K562 (cell line): ENCODE results near the gene FOXK2. TPM values are rescaled to one million over a fixed set of nuclear protein-coding genes. Genes with fewer than 3 reads are reported as not detected.

ENCODE experiments used
- ATAC-seq: fragments of 200-7000 bp; cut with Tn5 transposase; 3 replicates; pipeline ENCODE4 v1.9.1; 2020; ENCODE audit warnings: moderate library complexity
- Bru-seq: library from RNA; stranded (reverse); fragments of 400-500 nt; gene quantifications from one replicate; lab custom pipeline; 2021; lab: Mats Ljungman, UMichigan
- BruChase-seq, 2 experiments: library from RNA; stranded (reverse); fragments of 400-500 nt; gene quantifications; one replicate each; lab custom pipeline; 2021; lab: Mats Ljungman, UMichigan
- BruUV-seq: library from RNA; stranded (reverse); fragments of 400-500 nt; replicated peaks from 2 replicates; lab custom pipeline; 2021; lab: Mats Ljungman, UMichigan
- CTCF ChIA-PET: fragments of 300-600 bp; formaldehyde crosslinking; extraction: SDS; loops from one replicate; lab custom pipeline; 2021; ENCODE audit warnings: low intra/inter-chr PET ratio; lab: Yijun Ruan, JAX
- POLR2A ChIA-PET: fragments of 300-600, 350-650 bp; sonication (Branson Sonifier 250); formaldehyde crosslinking; extraction: SDS; loops from one replicate; lab custom pipeline; 2021; ENCODE audit warnings: antibody characterized with exemption, inconsistent platforms; lab: Yijun Ruan, JAX
- DNase-seq, 4 experiments: peaks; one replicate each; pipeline versions ENCODE4 v3.0.0 to v3.0.0-alpha.2; 2011 to 2018; ENCODE audit warnings: low spot score in 3 of 4, mixed read lengths in 3 of 4; ENCODE audit errors: extremely low read depth in 1 of 4
- FAIRE-seq: peaks from 2 replicates; lab custom pipeline; 2011; peaks lifted over from hg19 to GRCh38; lab: Jason Lieb, UNC
- H2AFZ ChIP-seq: 2 replicates; pipeline ENCODE4 v1.6.0; 2011; ENCODE audit warnings: low read depth, low read length, control low read depth, inconsistent platforms
- H3K27ac ChIP-seq: fragments of 200-600 bp; 3 replicates; pipeline ENCODE4 v1.8.0; 2011; ENCODE audit warnings: low read depth, mild to moderate bottlenecking, control low read depth, inconsistent platforms, low read length, moderate library complexity, mixed read lengths; ENCODE audit errors: extremely low read depth
- H3K27me3 ChIP-seq, 2 experiments: fragments of 300-600 bp in 1 of 2; 2 replicates in 1 of 2; 3 replicates in 1 of 2; pipeline versions ENCODE4 v1.6.0 to v1.8.0; 2011; ENCODE audit warnings: inconsistent platforms in 2 of 2, low read length in 2 of 2, mild to moderate bottlenecking in 1 of 2, mixed read lengths in 1 of 2, moderate library complexity in 1 of 2; ENCODE audit not compliant: control insufficient read depth in 2 of 2, insufficient read depth in 2 of 2
- H3K36me3 ChIP-seq: fragments of 300-600 bp; 3 replicates; pipeline ENCODE4 v1.8.0; 2011; ENCODE audit warnings: mild to moderate bottlenecking, low read length, inconsistent platforms; ENCODE audit not compliant: control insufficient read depth, insufficient read depth
- H3K4me1 ChIP-seq, 2 experiments: fragments of 200-600 bp in 1 of 2; replicated peaks in 1 of 2; 2 replicates in 1 of 2; 3 replicates in 1 of 2; pipeline versions ENCODE4 v1.5.1 to v1.8.0; 2011; ENCODE audit warnings: inconsistent platforms in 2 of 2, low read length in 2 of 2, mild to moderate bottlenecking in 1 of 2, mixed read lengths in 1 of 2, moderate library complexity in 1 of 2; ENCODE audit not compliant: control insufficient read depth in 2 of 2, insufficient read depth in 2 of 2
- H3K4me2 ChIP-seq: 2 replicates; pipeline ENCODE4 v1.6.1; 2011; ENCODE audit warnings: low read length, control low read depth, inconsistent platforms, mixed read lengths; ENCODE audit not compliant: insufficient read depth
- H3K4me3 ChIP-seq: fragments of 200-600 bp; sonication (generic), shearing (Covaris generic); 2 replicates; pipeline ENCODE4 v1.5.1; 2016; ENCODE audit warnings: control low read depth, inconsistent platforms
- H3K79me2 ChIP-seq: fragments of 200-600 bp; 3 replicates; pipeline ENCODE4 v1.8.0; 2011; ENCODE audit warnings: low read length, inconsistent platforms; ENCODE audit not compliant: control insufficient read depth, insufficient read depth
- H3K9ac ChIP-seq, 2 experiments: 2 replicates each; pipeline versions ENCODE4 v1.6.0 to v1.6.1; 2011; ENCODE audit warnings: low read depth in 2 of 2, low read length in 2 of 2, control low read depth in 1 of 2, inconsistent platforms in 1 of 2, mild to moderate bottlenecking in 1 of 2, mixed read lengths in 1 of 2; ENCODE audit not compliant: insufficient read depth in 1 of 2
- H3K9me1 ChIP-seq: one replicate; pipeline ENCODE4 v1.6.0; 2011; ENCODE audit warnings: inconsistent platforms, mild to moderate bottlenecking, low read length, moderate library complexity; ENCODE audit not compliant: control insufficient read depth, insufficient read depth
- H3K9me3 ChIP-seq: replicated peaks from 2 replicates; pipeline ENCODE4 v1.5.1; 2011; ENCODE audit warnings: low read depth, low read length, inconsistent platforms; ENCODE audit not compliant: control insufficient read depth, insufficient read depth
- H4K20me1 ChIP-seq: replicated peaks from 2 replicates; pipeline ENCODE4 v1.6.1; 2011; ENCODE audit warnings: low read length, inconsistent platforms, mixed read lengths; ENCODE audit not compliant: control insufficient read depth, insufficient read depth
- CAMTA2 ChIP-seq: fragments of 250-450 bp; sonication (Bioruptor Pico); conservative IDR thresholded peaks from 2 replicates; pipeline ENCODE4 v1.5.1; 2022
- CHD2 ChIP-seq: IDR thresholded peaks from 2 replicates; pipeline ENCODE4 v1.6.1; 2011; ENCODE audit warnings: low read depth, low read length
- FOSL1 ChIP-seq: fragments of 200-800 bp; sonication (Bioruptor generic); conservative IDR thresholded peaks from 2 replicates; pipeline ENCODE4 v1.6.1; 2016; ENCODE audit warnings: missing genetic modification characterization, missing compliant biosample characterization
- FOXJ3 ChIP-seq: sonication (generic); formaldehyde crosslinking; IDR thresholded peaks from 2 replicates; pipeline ENCODE4 v1.4.0; 2020; ENCODE audit warnings: mild to moderate bottlenecking, missing genetic modification reagents
- FOXM1 ChIP-seq, 2 experiments: fragments of 450-650 bp in 1 of 2; sonication (generic) in 1 of 2; formaldehyde crosslinking in 1 of 2; IDR thresholded peaks; 2 replicates each; pipeline versions ENCODE4 v1.6.1 to v1.9.0; 2017 to 2022; ENCODE audit warnings: low read depth in 2 of 2, mild to moderate bottlenecking in 2 of 2, missing genetic modification reagents in 1 of 2, moderate library complexity in 1 of 2
- HIVEP1 ChIP-seq: fragments of 250-450 bp; sonication (Bioruptor Pico); IDR thresholded peaks from 2 replicates; pipeline ENCODE4 v1.4.0; 2020; ENCODE audit warnings: mild to moderate bottlenecking
- IRF2 ChIP-seq: sonication (generic); formaldehyde crosslinking; IDR thresholded peaks from 2 replicates; pipeline ENCODE4 v1.8.1; 2022; ENCODE audit warnings: mild to moderate bottlenecking, missing genetic modification reagents
- LCOR ChIP-seq: sonication (generic); formaldehyde crosslinking; IDR thresholded peaks from 2 replicates; pipeline ENCODE4 v1.8.0; 2022; ENCODE audit warnings: mild to moderate bottlenecking, missing genetic modification reagents
- NR0B1 ChIP-seq: fragments of 450-650 bp; IDR thresholded peaks from one replicate; pipeline ENCODE4 v1.6.1; 2018; ENCODE audit warnings: mild to moderate bottlenecking, moderate library complexity; ENCODE audit not compliant: partially characterized antibody
- PHB ChIP-seq: fragments of 250-450 bp; sonication (Bioruptor Pico); IDR thresholded peaks from 2 replicates; pipeline ENCODE4 v1.5.0; 2021
- RAD51 ChIP-seq: fragments of 450-650 bp; IDR thresholded peaks from 2 replicates; pipeline ENCODE4 v1.7.1; 2016; ENCODE audit warnings: low read depth, mild to moderate bottlenecking, borderline replicate concordance
- RFX1 ChIP-seq: fragments of 450-650 bp; IDR thresholded peaks from 2 replicates; pipeline ENCODE4 v1.6.1; 2016; ENCODE audit warnings: mild to moderate bottlenecking, moderate library complexity
- TRIM28 ChIP-seq: fragments of 450-650 bp; IDR thresholded peaks from 2 replicates; pipeline ENCODE4 v1.6.1; 2017
- ZNF174 ChIP-seq: fragments of 250-450 bp; sonication (Bioruptor Pico); IDR thresholded peaks from 2 replicates; pipeline ENCODE4 v1.4.0; 2020; ENCODE audit warnings: mild to moderate bottlenecking
- ZNF197 ChIP-seq: fragments of 200-800 bp; sonication (Bioruptor generic); IDR thresholded peaks from 2 replicates; pipeline ENCODE4 v1.6.1; 2016; ENCODE audit warnings: low read depth, missing genetic modification characterization, missing compliant biosample characterization
- WGBS: fragments of 100-300 bp; shearing (Covaris generic); methylation state at CpG from one replicate; pipeline ENCODE4 v1.1.6; 2016; ENCODE audit warnings: low coverage, mixed read lengths; ENCODE audit not compliant: insufficient coverage; ENCODE audit errors: missing lambda C conversion rate; 5-methylcytosine and 5-hydroxymethylcytosine counted together
- in situ Hi-C: fragments of 300-500 bp; cut with MboI; formaldehyde crosslinking; loops from 4 replicates; pipeline ENCODE4 v1.15.0; 2018; ENCODE audit warnings: inconsistent platforms, mixed read lengths
- intact Hi-C: fragments of 100-400 bp; cut with micrococcal nuclease; formaldehyde crosslinking; loops from 2 replicates; pipeline ENCODE4 v1.14.2; 2022
- long read RNA-seq, 3 experiments: library from polyadenylated mRNA in 2 of 3; library from RNA in 1 of 3; unstranded in 2 of 3; stranded (forward) in 1 of 3; transcript quantifications; one replicate each; pipeline ENCODE4 v2.0.0, GENCODE V29; 2019 to 2022
- polyA minus RNA-seq, 3 experiments: library from RNA; depleted of rRNA, polyadenylated mRNA; stranded (reverse); fragments of >200 nt; gene quantifications; 2 replicates each; pipeline ENCODE4 v1.2.3, GENCODE V29; 2011
- polyA plus RNA-seq, 8 experiments: library from polyadenylated mRNA; depleted of rRNA in 4 of 8; stranded (reverse) in 5 of 8; unstranded in 3 of 8; fragments of >200 nt; fragmentation: Nextera tagmentation in 2 of 8; fragmentation: Illumina TruSeq in 1 of 8; extraction: Ambion mirVana in 2 of 8; extraction: Trizol in 1 of 8; gene quantifications; 2 replicates each; pipeline versions ENCODE4 v1.2.1 to v1.2.3, GENCODE V29; 2011 to 2014; ENCODE audit warnings: inconsistent platforms in 1 of 8, missing spikeins in 1 of 8
- total RNA-seq, 7 experiments: library from RNA; depleted of rRNA in 6 of 7; stranded (reverse); fragments of >200 nt in 6 of 7; fragmentation: Illumina TruSeq in 2 of 7; extraction: Trizol in 2 of 7; gene quantifications; 2 replicates each; pipeline versions ENCODE4 v1.2.1 to v1.2.3, GENCODE V29; 2011 to 2021; ENCODE audit warnings: low replicate concordance in 1 of 7

Gene FOXK2
- total RNA-seq (2011; cell fraction: chromatin; rRNA removed; ENCODE audit: low replicate concordance): 166 and 251 TPM in 2 replicates
- total RNA-seq (2011; cell fraction: nucleolus; rRNA removed): 125 and 127 TPM in 2 replicates
- total RNA-seq (2011; cell fraction: nucleoplasm; rRNA removed): 127 and 131 TPM in 2 replicates
- total RNA-seq (2014; rRNA removed) (41.5 and 56.9 TPM in 2 replicates), total RNA-seq (2014; rRNA removed; fragmentation: Illumina TruSeq; extraction: Trizol) (41.2 and 44.1 TPM in 2 replicates), total RNA-seq (2015; rRNA removed; fragmentation: Illumina TruSeq; extraction: Trizol) (52.0 and 52.4 TPM in 2 replicates), total RNA-seq (2021) (86.0 and 93.2 TPM in 2 replicates), polyA plus RNA-seq (2011; rRNA removed) (47.2 and 52.2 TPM in 2 replicates), polyA plus RNA-seq (2014; fragmentation: Illumina TruSeq; extraction: Trizol) (56.1 and 65.8 TPM in 2 replicates), polyA plus RNA-seq (2014; fragmentation: Nextera tagmentation; extraction: Ambion mirVana) (1 to 10 TPM; 3.0 to 4.2 TPM), polyA plus RNA-seq (2014; rRNA removed) (39.6 and 41.9 TPM in 2 replicates), polyA minus RNA-seq (2011; rRNA and poly(A)+ RNA removed) (40.7 and 56.5 TPM in 2 replicates), Bru-seq, nascent RNA (percentile 82 among the genes with signal in this experiment), BruChase-seq, experiment 1, labeled RNA remaining after a 2-hour chase (percentile 89 among the genes with signal in this experiment), BruChase-seq, experiment 2, labeled RNA remaining after a 6-hour chase (percentile 91 among the genes with signal in this experiment)
- 38.3 and 50.0 TPM in 2 replicates for polyA plus RNA-seq (2011; cell fraction: cytosol; rRNA removed)
- polyA plus RNA-seq (2011; cell fraction: nucleus; rRNA removed): 35.3 and 49.9 TPM in 2 replicates
- polyA plus RNA-seq (2012): 36.6 and 41.2 TPM in 2 replicates
- 73.7 and 76.9 TPM in 2 replicates for polyA minus RNA-seq (2011; cell fraction: cytosol; rRNA and poly(A)+ RNA removed)
- 35.9 and 60.9 TPM in 2 replicates for polyA minus RNA-seq (2011; cell fraction: nucleus; rRNA and poly(A)+ RNA removed)
- long read RNA-seq, experiment 1, full-length matches to known transcripts: 163 of 448 reads
- long read RNA-seq, experiment 1, partial matches to known transcripts: 204 of 448 reads
- long read RNA-seq, experiment 1, other reads (novel, unspliced or antisense): 81 of 448 reads
- long read RNA-seq, experiment 2, full-length matches to known transcripts: 50 of 99 reads
- long read RNA-seq, experiment 2, partial matches to known transcripts: 10 of 99 reads
- long read RNA-seq, experiment 2, other reads (novel, unspliced or antisense): 39 of 99 reads
- long read RNA-seq, experiment 3, full-length matches to known transcripts: 6 of 10 reads
- long read RNA-seq, experiment 3, partial matches to known transcripts: 3 of 10 reads
- long read RNA-seq, experiment 3, other reads (novel, unspliced or antisense): 1 of 10 reads

- intact Hi-C loops: loop anchor here (1.0 kb wide), 2 partner anchors 25 to 61 kb away; partner anchors contain the start of gene NARF
- peak within 1 kb of the TSS; percentile 82 for H3K4me2 ChIP-seq
- H3K9me1 ChIP-seq: no peaks in the 10 kb centered on the region
- peaks cover 44% of the 10 kb centered on the region for H3K79me2 ChIP-seq
- H3K9ac ChIP-seq: peak within 1 kb of the TSS; percentile 91 to 99
- peak; percentile 97 for ATAC-seq
- peak; percentile 83 for FAIRE-seq
- no TSS peak for BruUV-seq
- WGBS: 2% methylated on average over 97 of the region's 114 CpGs
- H3K27ac ChIP-seq: peak within 1 kb of the TSS; percentile 98
- peak; percentile 96 to 100 (median 100) for DNase-seq
- in situ Hi-C loops: no loop called here
- peak within 1 kb of the TSS; percentile 96 for H2AFZ ChIP-seq
- peaks cover 12 to 19% of the 10 kb centered on the region in 2 experiments; a peak in 4 of 5 replicates for H3K4me1 ChIP-seq
- ChIA-PET CTCF (no interaction called here), POLR2A (interaction anchor here (0.5 to 2.8 kb wide), 20 partner anchors 8 to 714 kb away, joined by 3 to 18 read pairs (median 4); partner anchors contain the start of genes CSNK1D and NARF)
- H3K4me3 ChIP-seq: peak within 1 kb of the TSS; percentile 94
- H3K27me3 ChIP-seq: no peaks in the 10 kb centered on the region
- peaks cover 1% of the 10 kb centered on the region; the same call in 1 of the 2 replicates for H3K9me3 ChIP-seq
- H4K20me1 ChIP-seq: peaks cover 18% of the 10 kb centered on the region
- peaks cover 17% of the 10 kb centered on the region; the same call in 1 of the 3 replicates for H3K36me3 ChIP-seq
- TF ChIP-seq CAMTA2 (CRISPR knock-in tag) (no peak), ZNF174 (CRISPR knock-in tag) (no peak), RAD51 (peak; percentile 11; the same call in 1 of the 2 replicates), FOXJ3 (CRISPR knock-in tag) (no peak), RFX1 (no peak), FOXM1 (IDR thresholded peaks at IDR 0.05; ENCODE audit: low read depth) (peak; percentile 97), FOXM1 (CRISPR knock-in tag; IDR thresholded peaks at IDR 0.05; ENCODE audit: low read depth) (peak; percentile 82), IRF2 (CRISPR knock-in tag) (no peak), HIVEP1 (CRISPR knock-in tag) (no peak), ZNF197 (CRISPR knock-in tag) (no peak), FOSL1 (peak; percentile 74), TRIM28 (peak; percentile 83; the same call in 1 of the 2 replicates), NR0B1 (no peak), PHB (CRISPR knock-in tag) (no peak), CHD2 (peak; percentile 92), LCOR (CRISPR knock-in tag) (peak; percentile 66; the same call in 1 of the 2 replicates)
These were observed at the start of gene FOXK2 for GRCh38 chr17:82518826-82519810. TSS of gene FOXK2 (plus strand) at chr17:82519732. CDS start at chr17:82519889, 157 bp downstream.
